Epidermal melanocyte (primary cell): ENCODE results near the gene CEP162.
"Not testable (repeated sequence)": the region's sequence is repeated elsewhere in the genome, so short reads cannot be mapped to it uniquely, and the experiment has no call there.

ENCODE experiments used
- DNase-seq: peaks from one replicate; pipeline ENCODE4 v3.0.0; 2011; ENCODE audit warnings: low spot score; ENCODE audit not compliant: insufficient read length

Gene CEP162

DNA sequence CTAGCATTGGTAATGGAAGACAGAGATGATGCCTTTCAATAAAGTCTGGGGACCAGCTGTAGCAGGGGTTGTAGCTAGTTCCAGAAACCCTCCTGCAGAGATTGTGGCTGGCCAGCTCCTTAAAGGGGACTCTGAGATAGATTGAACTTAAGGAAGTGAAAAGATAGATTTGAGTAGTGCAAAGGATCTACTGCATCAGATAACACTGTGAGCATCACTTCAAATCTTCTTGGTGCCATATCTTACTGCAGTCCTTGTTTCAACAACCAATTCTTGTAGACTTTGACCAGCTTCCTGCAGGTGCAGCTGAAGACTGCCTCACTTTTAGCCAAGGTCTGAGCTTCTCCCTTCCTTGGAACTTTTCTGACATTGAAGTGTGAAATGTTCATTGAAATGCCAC is 14.8 kb upstream of the CEP162 start:
- DNase-seq = no peak

- no peak for DNase-seq
Observed at GRCh38 chr6:84228198-84228543, 728 bp upstream of the CEP162 start.

DNA sequence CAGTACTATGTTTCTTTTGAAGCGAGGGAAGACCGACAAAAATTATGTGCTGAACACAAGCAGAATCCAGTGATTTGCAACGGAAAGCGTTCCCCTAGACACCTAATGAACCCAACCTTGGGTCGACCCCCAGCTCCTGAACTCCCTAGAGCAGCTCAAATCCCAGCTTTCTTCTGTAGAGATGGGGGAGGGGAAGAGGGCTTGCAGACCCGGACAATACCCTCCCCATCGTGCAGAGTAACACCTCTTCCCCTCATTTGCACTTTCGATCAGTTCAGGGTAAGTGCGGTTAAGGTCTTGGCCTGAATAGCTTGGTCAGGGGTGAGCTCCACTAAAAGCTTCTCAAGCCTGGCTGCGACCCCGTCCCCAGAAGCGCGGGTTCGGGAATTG is 404 bp downstream of the CEP162 start:
- DNase-seq = no peak

GRCh38 chr6:84224251-84224650 is 3.2 kb downstream of the CEP162 start:
- no peak for DNase-seq

DNA sequence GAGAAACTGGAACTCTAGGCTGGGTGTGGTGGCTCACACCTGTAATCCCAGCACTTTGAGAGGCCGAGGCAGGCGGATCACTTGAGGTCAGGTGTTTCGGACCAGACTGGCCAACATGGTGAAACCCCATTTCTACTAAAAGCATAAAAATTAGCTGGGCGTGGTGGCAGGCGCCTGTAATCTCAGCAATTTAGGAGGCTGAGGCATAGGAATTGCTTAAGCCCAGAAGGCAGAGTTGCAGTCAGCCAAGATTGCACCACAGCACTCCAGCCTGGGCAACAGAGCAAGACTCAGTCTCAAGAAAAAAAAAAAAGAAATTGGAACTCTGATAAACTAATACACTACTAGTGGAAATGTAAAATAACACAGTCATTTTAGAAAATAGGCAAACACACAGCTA is 3.8 kb downstream of the CEP162 start:
- DNase-seq = not testable (repeated sequence)

- DNase-seq = no peak
Observed at GRCh38 chr6:84222426-84222825, 5.0 kb downstream of the CEP162 start.

DNA sequence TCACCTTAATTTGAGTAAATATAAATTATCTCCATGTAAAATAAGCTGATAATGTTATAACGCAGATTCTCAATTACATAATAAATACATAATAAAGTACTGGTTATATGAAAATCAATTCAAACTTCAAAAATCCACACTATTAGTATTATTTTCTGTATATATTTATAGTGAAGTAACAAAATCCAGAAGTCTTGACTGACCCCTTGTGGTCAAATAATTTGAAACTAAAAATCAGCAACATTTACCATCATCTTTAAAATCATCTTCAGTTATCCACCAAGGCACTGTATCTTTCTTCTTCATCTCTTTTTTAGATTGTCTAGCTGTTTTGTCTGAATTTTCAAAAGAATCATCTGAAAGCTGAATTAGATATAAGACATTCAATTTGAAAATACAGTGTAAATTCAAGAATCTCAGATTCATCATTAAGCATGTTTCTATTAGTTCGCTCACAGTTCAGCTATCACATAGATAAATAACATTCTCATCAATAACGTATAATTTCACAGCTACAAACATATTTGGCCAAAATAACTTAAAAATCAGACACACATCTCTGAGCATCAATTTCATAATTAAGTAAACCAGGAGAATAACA is 6.5 kb downstream of the CEP162 start:
- DNase-seq = no peak

DNA sequence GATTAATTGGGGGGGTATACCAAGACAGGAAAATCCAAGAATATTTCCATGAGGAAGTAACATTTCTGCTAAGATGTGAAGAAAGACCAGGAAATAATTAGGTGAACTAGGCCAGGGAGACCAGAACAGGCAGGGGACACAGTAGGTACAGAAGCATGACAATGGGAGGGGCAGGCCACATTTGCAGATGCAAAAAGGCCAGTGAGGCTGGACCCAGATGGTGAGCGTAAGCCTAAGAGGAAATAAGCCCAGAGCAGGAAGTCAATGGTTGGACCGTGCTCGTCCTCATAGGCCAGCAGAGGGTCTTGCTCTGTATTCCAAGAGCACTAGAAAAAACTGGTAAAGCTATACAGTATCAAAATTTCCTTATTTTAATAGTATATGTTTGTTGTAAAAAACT is 9.4 kb downstream of the CEP162 start:
- no peak for DNase-seq

DNA sequence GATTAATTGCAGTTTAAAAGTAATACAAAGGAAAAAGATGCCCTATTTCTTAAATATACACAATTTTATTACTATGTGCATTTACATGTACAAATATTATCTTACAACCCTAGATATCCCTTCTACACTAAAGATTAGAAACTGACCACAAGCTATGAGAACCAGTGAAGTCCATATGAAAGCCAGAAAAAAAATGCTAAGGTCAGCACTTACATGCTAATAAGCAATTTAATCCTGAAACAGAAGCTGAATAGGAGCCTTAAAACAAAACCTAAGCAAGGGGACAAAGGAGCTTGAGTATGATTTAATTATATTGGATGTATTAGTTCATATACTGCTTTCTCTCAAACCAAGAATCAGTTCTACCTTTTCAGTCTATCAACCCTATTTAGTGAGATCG is 14.2 kb downstream of the CEP162 start:
- DNase-seq = no peak

GRCh38 chr6:84204011-84204410 is 23.4 kb downstream of the CEP162 start:
- DNase-seq = no peak

- not testable (repeated sequence) for DNase-seq
Observed at GRCh38 chr6:84199987-84200386, 27.5 kb downstream of the CEP162 start.

DNA sequence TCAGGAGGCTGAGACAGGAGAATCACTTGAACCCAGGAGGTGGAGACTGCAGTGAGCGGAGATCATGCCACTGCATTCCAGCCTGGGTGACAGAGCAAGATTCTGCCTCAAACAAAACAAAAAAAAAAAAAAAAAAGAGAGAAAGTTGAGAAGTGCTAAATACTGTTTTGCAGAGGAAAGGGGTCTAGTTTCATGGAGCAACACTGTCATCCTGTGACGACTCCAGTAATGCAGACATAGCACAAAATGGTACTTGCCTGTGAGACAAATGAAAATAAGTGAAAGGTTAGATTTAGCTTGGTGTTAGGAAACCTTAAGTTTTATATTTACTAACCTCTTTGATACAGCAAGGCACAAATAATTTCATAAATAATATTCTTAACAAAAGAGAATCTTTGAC is 29.7 kb downstream of the CEP162 start:
- no peak for DNase-seq

DNA sequence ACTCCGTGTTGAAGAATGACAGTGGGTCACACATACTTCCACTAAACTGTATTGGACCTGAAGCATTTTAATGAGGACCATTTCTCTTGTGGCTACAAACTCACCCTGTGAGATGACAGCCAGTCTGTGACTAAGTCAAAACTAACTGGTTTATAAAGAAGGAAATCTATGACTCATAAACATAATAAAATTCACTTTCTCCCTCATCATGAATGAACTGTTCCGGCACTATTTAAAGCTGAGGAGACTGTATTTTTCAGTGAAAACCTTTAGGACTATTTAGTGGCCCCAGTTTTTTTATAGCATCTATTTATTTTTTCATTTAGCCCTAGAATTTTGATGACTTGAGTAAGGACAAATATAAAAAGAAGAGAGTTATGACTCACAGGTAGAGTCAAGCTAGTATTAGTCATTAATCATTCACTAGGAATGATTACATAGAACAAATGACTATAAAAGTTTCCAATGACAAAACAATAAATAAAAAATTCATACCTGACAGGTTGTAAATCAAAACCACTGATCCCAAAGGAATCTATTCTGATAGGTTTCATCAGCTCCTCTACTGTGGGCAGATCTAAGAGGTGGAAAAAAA is 34.2 kb downstream of the CEP162 start:
- no peak for DNase-seq

DNA sequence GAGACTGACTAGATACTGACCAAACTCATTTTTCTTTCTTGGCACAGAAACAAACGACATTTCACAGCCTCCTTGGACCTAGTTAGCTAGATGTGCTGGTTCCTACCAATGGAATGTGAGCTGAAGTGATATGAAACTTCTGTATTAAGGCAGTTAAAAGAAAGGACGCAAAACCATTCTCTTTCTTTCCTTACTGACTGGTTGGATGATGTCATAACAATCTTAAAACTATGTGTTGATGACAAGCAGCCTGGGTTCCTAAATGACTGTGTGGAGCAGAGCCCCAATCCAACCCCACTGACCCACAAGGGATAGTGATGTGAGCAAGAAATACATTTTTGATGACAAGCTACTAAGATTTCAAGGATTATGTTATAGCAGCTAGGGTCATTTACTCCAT is 35.6 kb downstream of the CEP162 start:
- no peak for DNase-seq

GRCh38 chr6:84189356-84189755 is 38.1 kb downstream of the CEP162 start:
- DNase-seq = not testable (repeated sequence)

GRCh38 chr6:84183430-84183829 is 44.0 kb downstream of the CEP162 start:
- DNase-seq = no peak

GRCh38 chr6:84182001-84182400 is 45.4 kb downstream of the CEP162 start:
- no peak for DNase-seq

- no peak for DNase-seq
Observed at GRCh38 chr6:84177241-84177640, 50.2 kb downstream of the CEP162 start.

GRCh38 chr6:84172574-84172973 is 54.9 kb downstream of the CEP162 start:
- DNase-seq = no peak

GRCh38 chr6:84172080-84172479 is 55.4 kb downstream of the CEP162 start:
- DNase-seq = no peak

DNA sequence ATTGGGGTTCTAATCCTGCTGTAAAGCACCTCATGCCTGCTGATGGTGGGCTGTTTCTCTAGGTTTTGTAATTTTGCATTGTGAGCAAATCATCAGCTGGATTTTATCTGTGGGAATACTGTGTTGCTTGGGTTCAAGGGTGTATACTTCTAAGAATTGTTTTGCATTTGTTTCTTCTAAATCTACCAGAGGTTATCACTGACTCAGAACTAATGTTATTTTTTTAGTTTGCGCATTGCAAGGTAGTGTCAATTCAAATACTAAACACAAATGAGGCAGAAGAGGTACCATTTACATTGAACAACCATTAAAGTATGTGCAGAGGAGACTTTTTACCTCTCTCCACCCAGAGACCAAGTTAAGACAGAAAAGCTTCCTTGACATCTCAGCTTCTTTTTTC is 60.0 kb downstream of the CEP162 start:
- no peak for DNase-seq

DNA sequence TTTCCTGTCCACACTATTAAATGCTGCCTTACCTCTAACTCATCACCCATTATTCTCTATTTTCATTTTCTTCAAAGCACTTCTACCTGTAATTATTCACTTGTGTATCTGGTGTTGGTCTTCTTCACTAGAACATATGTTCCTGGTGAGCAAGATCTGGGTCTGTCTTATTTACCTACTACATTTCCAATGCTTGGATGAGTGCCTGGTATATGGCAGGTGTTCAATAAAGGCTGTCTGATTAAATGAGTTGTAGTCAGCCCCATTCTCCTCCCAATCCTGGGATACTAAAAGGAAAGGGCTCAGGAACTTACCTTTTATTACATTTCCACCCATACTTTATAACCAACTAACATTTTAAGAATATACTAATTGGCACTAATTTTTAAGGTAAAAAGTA is 61.0 kb downstream of the CEP162 start:
- DNase-seq = no peak

- not testable (repeated sequence) for DNase-seq
Observed at GRCh38 chr6:84164328-84164727, 63.1 kb downstream of the CEP162 start.

DNA sequence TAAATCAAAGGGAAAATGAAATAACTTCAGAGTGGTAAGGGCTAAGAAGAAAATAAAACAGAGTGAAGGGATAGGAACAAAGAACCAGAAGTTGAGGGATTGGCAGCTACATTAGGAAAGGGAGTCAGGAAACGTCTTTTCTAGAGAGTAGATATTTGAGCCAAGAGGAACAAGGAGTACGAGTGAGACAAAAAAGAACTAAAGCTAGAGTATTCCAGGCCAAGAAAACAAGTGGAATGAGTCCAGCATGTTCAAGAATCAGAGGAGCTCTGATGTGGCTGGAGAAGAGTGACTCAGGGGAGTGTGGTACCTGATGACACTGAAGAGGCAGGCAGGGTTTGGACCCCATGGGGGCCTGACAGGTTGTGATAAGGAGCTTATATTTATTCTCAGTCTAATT is 66.3 kb downstream of the CEP162 start:
- DNase-seq = no peak
